T-helper 1 cell (primary cell): ENCODE data around the gene TBC1D2.

ENCODE experiments used
- DNase-seq, 5 donors: peaks; one replicate each; pipeline ENCODE4 v3.0.0-alpha.2; 2012 to 2020

Gene TBC1D2

GRCh38 chr9:98215271-98215670 is 40.2 kb downstream of the TBC1D2 start:
- DNase-seq = no peak

- no peak for DNase-seq
These were observed 40.6 kb downstream of the TBC1D2 start for GRCh38 chr9:98214811-98215210.

- DNase-seq = no peak
These were observed 44.2 kb downstream of the TBC1D2 start for GRCh38 chr9:98211260-98211659.

GRCh38 chr9:98210435-98210834 is 45.0 kb downstream of the TBC1D2 start:
- DNase-seq = no peak

GRCh38 chr9:98209530-98209929 is 45.9 kb downstream of the TBC1D2 start:
- no peak for DNase-seq

- no peak for DNase-seq
These were observed 46.8 kb downstream of the TBC1D2 start for GRCh38 chr9:98208635-98209034.

GRCh38 chr9:98207606-98208005 is 47.8 kb downstream of the TBC1D2 start:
- DNase-seq = no peak

GRCh38 chr9:98206754-98207153 is 48.7 kb downstream of the TBC1D2 start:
- DNase-seq = no peak

- DNase-seq = no peak
These were observed 50.8 kb downstream of the TBC1D2 start for GRCh38 chr9:98204692-98205091.

GRCh38 chr9:98203153-98203552 is 52.3 kb downstream of the TBC1D2 start:
- no peak for DNase-seq

- DNase-seq = no peak
These were observed 53.2 kb downstream of the TBC1D2 start for GRCh38 chr9:98202252-98202651.

GRCh38 chr9:98201749-98202148 is 53.7 kb downstream of the TBC1D2 start:
- no peak for DNase-seq

- no peak for DNase-seq
These were observed 54.3 kb downstream of the TBC1D2 start for GRCh38 chr9:98201102-98201501.

- no peak for DNase-seq
These were observed 55.9 kb downstream of the TBC1D2 start for GRCh38 chr9:98199388-98200033.

GRCh38 chr9:98195671-98196070 is 59.8 kb downstream of the TBC1D2 start:
- DNase-seq = no peak

- no peak for DNase-seq
These were observed 62.0 kb downstream of the TBC1D2 start for GRCh38 chr9:98193336-98193944.

- peak; percentile 55 to 68 (median 62) for DNase-seq
These were observed 62.7 kb downstream of the TBC1D2 start, which contains the start of gene CORO2A for GRCh38 chr9:98192503-98193335. TSS of gene CORO2A (minus strand) at chr9:98192637. CDS start at chr9:98157660, 34,977 bp downstream.

- DNase-seq = peak in 3 of 5 donors; percentile 17 to 34 (median 25)
These were observed 63.6 kb downstream of the TBC1D2 start for GRCh38 chr9:98191671-98192502.

- no peak for DNase-seq
These were observed 64.3 kb downstream of the TBC1D2 start for GRCh38 chr9:98191181-98191608.

GRCh38 chr9:98190757-98191105 is 64.7 kb downstream of the TBC1D2 start:
- DNase-seq = no peak

- no peak for DNase-seq
These were observed 66.0 kb downstream of the TBC1D2 start for GRCh38 chr9:98189412-98189811.

- DNase-seq = no peak
These were observed 67.5 kb downstream of the TBC1D2 start for GRCh38 chr9:98187926-98188325.

- no peak for DNase-seq
These were observed 69.2 kb downstream of the TBC1D2 start for GRCh38 chr9:98186236-98186635.
